HG02798 (cell line): ENCODE results near the gene RHBDF2.

Experiments used
- ATAC-seq: cut with Tn5 transposase; IDR thresholded peaks from one replicate; pipeline ENCODE4 v1.9.1; 2021; ENCODE audit warnings: mild to moderate bottlenecking; ENCODE audit not compliant: unreplicated experiment, poor library complexity

Gene RHBDF2

GRCh38 chr17:76422860-76423259, 78.4 kb downstream of the RHBDF2 start:
- ATAC-seq = no peak

GRCh38 chr17:76422406-76422805, 78.8 kb downstream of the RHBDF2 start:
- ATAC-seq = no peak

- ATAC-seq = no peak
Measured at GRCh38 chr17:76421044-76421407, 80.2 kb downstream of the RHBDF2 start.
